ENCODE measurements around the gene PEAR1.

GRCh38 chr1:156894001-156894400 lies 483 bp downstream of the PEAR1 start:
- no peak for TF ChIP-seq POLR2A (IDR thresholded peaks at IDR 0.05)
- no peak for TF ChIP-seq CTCF (IDR thresholded peaks at IDR 0.05)
